Measurements from ENCODE around the gene SMAD6.

DNA sequence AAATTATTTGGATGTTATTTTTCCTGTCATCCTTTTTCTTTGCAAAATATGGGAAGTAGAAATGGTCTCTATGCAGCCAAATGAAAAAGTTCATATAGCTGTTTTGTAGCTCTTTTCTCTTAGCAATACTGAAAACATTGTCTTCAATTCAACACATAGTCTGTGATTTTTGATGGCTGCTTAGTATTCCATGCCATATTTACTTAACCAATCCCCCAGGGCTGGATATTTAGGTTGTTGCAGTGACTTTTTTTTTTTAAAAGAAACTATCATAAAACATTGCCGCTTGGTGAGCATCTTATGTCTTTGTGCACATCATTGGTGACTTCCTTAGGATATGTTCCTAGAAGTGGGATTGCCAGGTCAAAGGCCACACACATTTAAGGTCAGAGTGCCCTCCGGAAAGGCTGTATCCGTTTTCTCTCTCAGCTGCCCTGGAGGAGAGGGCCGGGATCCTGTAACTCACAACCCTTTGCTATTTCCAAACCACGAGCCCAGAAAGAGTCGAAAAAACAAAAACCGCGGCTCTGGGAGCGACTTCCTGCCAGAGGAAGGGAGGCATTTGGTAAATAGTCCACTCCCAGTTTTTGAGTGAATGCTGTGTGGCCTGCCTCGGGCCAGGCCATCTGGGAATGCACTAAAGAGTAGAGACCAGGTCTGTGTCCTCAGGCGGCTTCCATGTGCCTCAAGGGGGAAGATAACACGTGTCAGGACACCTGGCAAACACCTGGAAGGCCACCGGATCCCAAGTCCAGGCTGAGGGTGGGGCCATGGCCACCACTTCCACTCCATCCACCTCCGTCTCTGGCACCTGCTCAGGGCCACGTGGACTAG lies 41.9 kb downstream of the SMAD6 start:
- TF ChIP-seq, protein P1, sequence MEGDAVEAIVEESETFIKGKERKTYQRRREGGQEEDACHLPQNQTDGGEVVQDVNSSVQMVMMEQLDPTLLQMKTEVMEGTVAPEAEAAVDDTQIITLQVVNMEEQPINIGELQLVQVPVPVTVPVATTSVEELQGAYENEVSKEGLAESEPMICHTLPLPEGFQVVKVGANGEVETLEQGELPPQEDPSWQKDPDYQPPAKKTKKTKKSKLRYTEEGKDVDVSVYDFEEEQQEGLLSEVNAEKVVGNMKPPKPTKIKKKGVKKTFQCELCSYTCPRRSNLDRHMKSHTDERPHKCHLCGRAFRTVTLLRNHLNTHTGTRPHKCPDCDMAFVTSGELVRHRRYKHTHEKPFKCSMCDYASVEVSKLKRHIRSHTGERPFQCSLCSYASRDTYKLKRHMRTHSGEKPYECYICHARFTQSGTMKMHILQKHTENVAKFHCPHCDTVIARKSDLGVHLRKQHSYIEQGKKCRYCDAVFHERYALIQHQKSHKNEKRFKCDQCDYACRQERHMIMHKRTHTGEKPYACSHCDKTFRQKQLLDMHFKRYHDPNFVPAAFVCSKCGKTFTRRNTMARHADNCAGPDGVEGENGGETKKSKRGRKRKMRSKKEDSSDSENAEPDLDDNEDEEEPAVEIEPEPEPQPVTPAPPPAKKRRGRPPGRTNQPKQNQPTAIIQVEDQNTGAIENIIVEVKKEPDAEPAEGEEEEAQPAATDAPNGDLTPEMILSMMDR (IDR thresholded peaks at IDR 0.05; ENCODE audit: poor library complexity), result no peak
- TF ChIP-seq EZH2phosphoT487 (IDR thresholded peaks at IDR 0.05; ENCODE audit: low read depth, severe bottlenecking, unreplicated experiment), result no peak
- no peak for TF ChIP-seq EZH2 (IDR thresholded peaks at IDR 0.05; ENCODE audit: borderline replicate concordance)

Measured in hepatocyte (in vitro differentiated cells).